A549 treated with GW870086 at 1 μM for 4 hours (cell line): ENCODE data around the gene FLVCR2. TPM values are rescaled to one million over a fixed set of nuclear protein-coding genes. Genes with fewer than 3 reads are reported as not detected.

Experiments
- total RNA-seq: library from RNA; stranded (reverse); fragments of 200-300 nt; extraction: Qiagen RNA extraction; gene quantifications from 5 replicates; pipeline ENCODE4 v1.2.3, GENCODE V29; 2022; ENCODE audit warnings: low read depth

FLVCR2 gene, protein sequence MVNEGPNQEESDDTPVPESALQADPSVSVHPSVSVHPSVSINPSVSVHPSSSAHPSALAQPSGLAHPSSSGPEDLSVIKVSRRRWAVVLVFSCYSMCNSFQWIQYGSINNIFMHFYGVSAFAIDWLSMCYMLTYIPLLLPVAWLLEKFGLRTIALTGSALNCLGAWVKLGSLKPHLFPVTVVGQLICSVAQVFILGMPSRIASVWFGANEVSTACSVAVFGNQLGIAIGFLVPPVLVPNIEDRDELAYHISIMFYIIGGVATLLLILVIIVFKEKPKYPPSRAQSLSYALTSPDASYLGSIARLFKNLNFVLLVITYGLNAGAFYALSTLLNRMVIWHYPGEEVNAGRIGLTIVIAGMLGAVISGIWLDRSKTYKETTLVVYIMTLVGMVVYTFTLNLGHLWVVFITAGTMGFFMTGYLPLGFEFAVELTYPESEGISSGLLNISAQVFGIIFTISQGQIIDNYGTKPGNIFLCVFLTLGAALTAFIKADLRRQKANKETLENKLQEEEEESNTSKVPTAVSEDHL
- 5.4 to 6.8 TPM (median 6.4 TPM) in 5 replicates for total RNA-seq

GRCh38 chr14:75578102-75578785 lies at the start of gene FLVCR2:
FLVCR2 (plus strand) TSS chr14:75578620; CDS start chr14:75578973, 353 bp downstream.

DNA sequence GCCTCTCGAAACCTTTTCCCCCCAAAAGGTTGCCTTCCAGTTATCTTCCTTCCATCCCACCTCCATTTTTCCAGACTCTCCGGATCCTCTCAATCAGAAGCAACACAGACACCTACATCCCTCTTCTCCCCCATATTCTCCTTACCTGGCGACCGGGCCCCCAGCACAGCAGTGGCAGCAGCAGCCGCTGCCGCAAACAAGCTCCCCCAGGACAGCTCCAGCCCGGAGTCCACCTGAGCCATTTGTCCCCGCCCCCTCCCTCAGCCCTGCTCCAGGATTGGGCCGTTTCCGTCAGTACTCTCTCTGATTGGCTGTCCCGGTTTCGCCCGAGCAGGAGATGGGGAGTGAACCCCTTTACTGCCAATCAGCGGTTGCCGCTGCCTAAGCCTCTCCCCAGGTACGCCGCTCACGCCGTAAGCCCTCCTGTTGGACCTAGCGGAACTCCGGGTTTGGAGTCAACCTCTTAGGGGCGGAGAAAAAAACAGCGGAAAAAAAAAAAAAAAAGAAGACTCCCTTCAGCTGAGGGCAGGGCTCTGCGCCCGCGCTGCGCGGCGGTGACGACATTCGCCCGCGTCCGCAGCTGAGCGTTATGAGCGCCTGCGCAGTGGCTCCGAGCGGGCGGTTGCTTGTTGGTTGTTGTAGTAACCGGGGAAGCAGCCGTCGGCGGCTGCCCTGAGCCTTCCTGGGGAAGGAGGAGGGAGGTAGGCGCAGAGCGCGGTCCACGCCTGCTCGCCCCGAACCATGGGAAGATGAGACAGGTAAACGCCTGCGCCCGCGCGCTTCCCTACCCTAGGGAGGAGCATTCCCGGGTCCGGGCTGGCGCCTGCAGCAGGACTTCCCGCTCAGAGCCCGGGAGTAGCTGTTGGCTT lies 82.4 kb downstream of the FLVCR2 start, which contains the start of the genes ERG28 and TTLL5:
TSS of gene ERG28 (minus strand) at position 247 of the 869 bp plus-strand sequence. CDS start 3,374 bp downstream, outside the sequence.
TSS of gene TTLL5 (plus strand) at position 617 of the 869 bp plus-strand sequence. CDS start 1,904 bp downstream, outside the sequence.

Other genes with a start within 250 kb of the FLVCR2 start
- gene JDP2, start 150.6 kb upstream of the FLVCR2 start, total RNA-seq: 16.1 to 22.9 TPM (median 22.2 TPM) in 5 replicates
- gene BATF, start 56.2 kb upstream of the FLVCR2 start, total RNA-seq: not detected in 5 replicates
- 14.0 to 16.3 TPM (median 15.9 TPM) in 5 replicates for gene ERG28, start 82.3 kb downstream of the FLVCR2 start, total RNA-seq
- 11.3 to 13.7 TPM (median 12.1 TPM) in 5 replicates for gene TTLL5, start 82.6 kb downstream of the FLVCR2 start, total RNA-seq